ENCODE data around the gene SLC35D1. TPM values are rescaled to one million over a fixed set of nuclear protein-coding genes. Genes with fewer than 3 reads are reported as not detected.
"Not testable (repeated sequence)": the region's sequence is repeated elsewhere in the genome, so short reads cannot be mapped to it uniquely, and the experiment has no call there.

The SLC35D1 gene
- total RNA-seq, 4 donors from 2014 or later: 8.3 to 54.3 (median 31.8) TPM

DNA sequence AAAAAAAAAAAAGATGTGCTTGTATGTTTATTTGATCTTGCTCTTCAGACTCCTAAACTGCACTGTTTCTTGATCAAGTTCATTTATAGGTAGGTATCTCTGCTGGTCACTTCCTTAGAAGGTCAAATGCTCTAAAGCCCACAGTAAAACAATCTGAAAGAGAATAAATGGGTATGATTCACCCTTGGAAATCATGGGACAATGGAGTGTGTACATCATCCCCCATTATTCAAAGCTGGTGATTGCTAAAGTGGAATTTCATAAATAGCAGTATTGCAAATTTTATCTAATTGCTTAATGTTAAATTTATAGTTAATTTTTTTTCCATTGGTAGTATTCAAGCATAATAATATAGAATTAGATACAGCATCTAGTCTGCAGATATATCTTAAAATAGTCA lies 75.7 kb downstream of the SLC35D1 start:
- Histone ChIP-seq H3K9me3 (no peaks in the 10 kb centered on the region), H3K4me1 (peaks cover 0 to 9% (median 0%) of the 10 kb centered on the region in 4 donors), H3K27me3 (no peaks in the 10 kb centered on the region), H3K27ac (no peak overlapping the region), H3K4me3 (no peak overlapping the region), H3K36me3 (peaks cover 0 to 72% (median 0%) of the 10 kb centered on the region in 3 donors)
- no peak for DNase-seq
- no peak for TF ChIP-seq POLR2A (IDR thresholded peaks at IDR 0.05)
- TF ChIP-seq, protein P1, sequence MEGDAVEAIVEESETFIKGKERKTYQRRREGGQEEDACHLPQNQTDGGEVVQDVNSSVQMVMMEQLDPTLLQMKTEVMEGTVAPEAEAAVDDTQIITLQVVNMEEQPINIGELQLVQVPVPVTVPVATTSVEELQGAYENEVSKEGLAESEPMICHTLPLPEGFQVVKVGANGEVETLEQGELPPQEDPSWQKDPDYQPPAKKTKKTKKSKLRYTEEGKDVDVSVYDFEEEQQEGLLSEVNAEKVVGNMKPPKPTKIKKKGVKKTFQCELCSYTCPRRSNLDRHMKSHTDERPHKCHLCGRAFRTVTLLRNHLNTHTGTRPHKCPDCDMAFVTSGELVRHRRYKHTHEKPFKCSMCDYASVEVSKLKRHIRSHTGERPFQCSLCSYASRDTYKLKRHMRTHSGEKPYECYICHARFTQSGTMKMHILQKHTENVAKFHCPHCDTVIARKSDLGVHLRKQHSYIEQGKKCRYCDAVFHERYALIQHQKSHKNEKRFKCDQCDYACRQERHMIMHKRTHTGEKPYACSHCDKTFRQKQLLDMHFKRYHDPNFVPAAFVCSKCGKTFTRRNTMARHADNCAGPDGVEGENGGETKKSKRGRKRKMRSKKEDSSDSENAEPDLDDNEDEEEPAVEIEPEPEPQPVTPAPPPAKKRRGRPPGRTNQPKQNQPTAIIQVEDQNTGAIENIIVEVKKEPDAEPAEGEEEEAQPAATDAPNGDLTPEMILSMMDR (IDR thresholded peaks at IDR 0.05): no peak

DNA sequence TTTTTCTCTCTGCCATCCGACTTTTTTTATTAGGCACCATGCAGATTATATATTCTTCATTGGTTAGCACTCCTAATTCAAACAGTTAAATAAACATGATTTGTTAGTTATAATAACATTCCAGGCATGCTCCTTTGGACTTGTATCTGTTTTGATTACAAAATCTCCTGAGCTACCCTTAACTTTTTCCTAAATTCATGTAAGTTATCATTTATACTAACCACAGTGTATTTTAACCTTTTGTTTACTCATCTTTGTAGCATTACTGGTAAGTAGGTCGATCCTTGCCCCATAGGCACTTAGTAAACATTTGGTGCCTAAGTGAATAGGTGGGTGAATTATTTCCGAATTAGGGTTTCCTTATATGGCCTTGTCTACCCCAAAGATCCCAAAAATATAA lies 85.4 kb downstream of the SLC35D1 start:
- H3K27me3 ChIP-seq: no peaks in the 10 kb centered on the region
- H3K36me3 ChIP-seq: peaks cover 0 to 77% (median 0%) of the 10 kb centered on the region in 3 donors

DNA sequence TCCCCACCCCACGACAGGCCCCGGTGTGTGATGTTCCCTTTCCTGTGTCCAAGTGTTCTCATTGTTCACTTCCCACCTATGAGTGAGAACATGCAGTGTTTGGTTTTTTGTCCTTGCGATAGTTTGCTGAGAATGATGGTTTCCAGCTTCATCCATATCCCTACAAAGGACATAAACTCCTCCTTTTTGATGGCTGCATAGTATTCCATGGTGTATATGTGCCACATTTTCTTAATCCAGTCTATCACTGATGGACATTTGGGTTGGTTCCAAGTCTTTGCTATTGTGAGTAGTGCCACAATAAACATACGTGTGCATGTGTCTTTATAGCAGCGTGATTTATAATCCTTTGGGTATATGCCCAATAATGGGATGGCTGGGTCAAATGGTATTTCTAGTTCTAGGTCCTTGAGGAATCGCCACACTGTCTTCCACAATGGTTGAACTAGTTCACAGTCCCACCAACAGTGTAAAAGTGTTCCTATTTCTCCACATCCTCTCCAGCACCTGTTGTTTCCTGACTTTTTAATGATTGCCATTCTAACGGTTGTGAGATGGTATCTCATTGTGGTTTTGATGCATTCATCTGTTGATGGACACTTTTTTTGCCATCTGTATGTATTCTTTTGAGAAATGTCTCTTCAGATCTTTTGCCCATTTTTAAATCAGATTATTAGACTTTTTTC lies 87.6 kb downstream of the SLC35D1 start:
- not testable (repeated sequence) for H3K4me1 ChIP-seq, H3K27ac ChIP-seq, H3K4me3 ChIP-seq, DNase-seq, H3K27me3 ChIP-seq, H3K9me3 ChIP-seq
- H3K36me3 ChIP-seq: peaks cover 0 to 79% (median 0%) of the 10 kb centered on the region in 3 donors

More for the DNA sequence above, 85.4 kb downstream of the SLC35D1 start:
- H3K27ac ChIP-seq: no peak overlapping the region
- H3K9me3 ChIP-seq: no peaks in the 10 kb centered on the region
- no peak overlapping the region for H3K4me3 ChIP-seq
- no peak for DNase-seq
- no peaks in the 10 kb centered on the region for H3K4me1 ChIP-seq
- no peak for TF ChIP-seq POLR2A (IDR thresholded peaks at IDR 0.05)
- TF ChIP-seq, protein P1 (IDR thresholded peaks at IDR 0.05): no peak

DNA sequence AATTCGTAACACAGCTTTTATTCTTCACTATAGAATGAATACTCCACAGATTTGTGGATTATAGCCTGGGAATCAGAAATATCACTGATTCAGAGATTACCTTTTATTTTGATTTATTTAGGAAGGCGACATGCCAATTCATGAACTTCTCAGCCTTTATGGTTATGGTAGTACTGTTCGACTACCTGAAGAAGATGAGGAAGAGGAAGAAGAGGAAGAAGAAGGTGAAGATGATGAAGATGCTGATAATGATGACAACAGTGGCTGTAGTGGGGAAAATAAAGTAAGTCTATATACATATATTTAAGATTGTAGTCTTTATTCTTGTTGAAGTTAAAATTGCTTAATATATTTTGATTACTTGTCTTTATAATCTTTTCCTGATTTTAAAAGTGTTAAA lies 96.0 kb downstream of the SLC35D1 start:
- H3K27me3 ChIP-seq: no peaks in the 10 kb centered on the region
- H3K4me1 ChIP-seq: no peaks in the 10 kb centered on the region
- no peak for DNase-seq
- no peak overlapping the region for H3K4me3 ChIP-seq
- H3K27ac ChIP-seq: no peak overlapping the region
- TF ChIP-seq, protein P1 (IDR thresholded peaks at IDR 0.05): no peak
- TF ChIP-seq POLR2A (IDR thresholded peaks at IDR 0.05): no peak
- H3K36me3 ChIP-seq: peaks cover 0 to 55% (median 0%) of the 10 kb centered on the region in 3 donors
- H3K9me3 ChIP-seq: no peaks in the 10 kb centered on the region

DNA sequence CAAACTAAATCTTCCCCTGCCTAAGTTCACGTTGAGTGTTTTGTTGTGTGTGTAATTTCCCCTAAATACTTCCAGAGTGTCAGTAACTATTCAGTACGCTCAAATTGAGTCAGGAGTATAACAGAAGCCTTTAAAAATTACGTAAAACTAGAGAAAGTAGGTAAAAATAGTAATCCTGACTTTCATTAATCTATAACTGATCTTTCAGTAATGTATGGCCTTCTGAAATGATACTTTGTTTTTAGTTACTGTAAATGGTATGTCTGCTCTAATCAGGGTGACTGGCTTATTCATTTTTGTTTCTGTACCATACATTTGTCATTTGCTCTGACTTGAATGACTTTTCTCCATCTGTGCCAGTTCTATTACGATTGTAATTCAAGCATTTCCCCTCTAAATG lies 99.7 kb downstream of the SLC35D1 start:
- no peak for TF ChIP-seq POLR2A (IDR thresholded peaks at IDR 0.05)
- TF ChIP-seq, protein P1 (IDR thresholded peaks at IDR 0.05): no peak
- Histone ChIP-seq H3K27ac (no peak overlapping the region), H3K9me3 (no peaks in the 10 kb centered on the region), H3K4me1 (no peaks in the 10 kb centered on the region), H3K36me3 (peaks cover 0 to 38% (median 0%) of the 10 kb centered on the region in 3 donors), H3K27me3 (no peaks in the 10 kb centered on the region), H3K4me3 (no peak overlapping the region)
- DNase-seq: no peak

DNA sequence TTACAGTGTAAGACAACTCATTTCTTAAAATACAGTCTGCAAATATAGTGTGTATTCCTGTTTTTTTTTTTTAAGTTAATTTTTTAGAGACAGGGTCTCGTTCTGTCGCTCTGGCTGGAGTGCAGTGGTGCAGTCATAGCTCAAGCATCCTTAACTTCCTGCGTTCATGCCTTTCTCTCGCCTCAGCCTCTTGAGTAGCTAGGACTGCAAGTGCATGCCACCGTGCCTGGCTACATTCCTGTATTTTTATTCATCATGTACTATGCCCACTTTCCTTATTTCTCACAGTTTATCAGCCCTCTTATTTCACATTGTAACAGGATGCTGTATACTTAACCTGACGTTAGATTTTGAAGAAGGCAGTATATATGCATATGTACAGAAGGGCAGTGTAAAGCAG lies 102.4 kb downstream of the SLC35D1 start:
- H3K27me3 ChIP-seq: no peaks in the 10 kb centered on the region
- no peak for DNase-seq
- no peak overlapping the region for H3K27ac ChIP-seq
- H3K4me1 ChIP-seq: no peaks in the 10 kb centered on the region
- TF ChIP-seq POLR2A (IDR thresholded peaks at IDR 0.05): no peak
- TF ChIP-seq, protein P1 (IDR thresholded peaks at IDR 0.05): no peak
- no peak overlapping the region for H3K4me3 ChIP-seq
- no peaks in the 10 kb centered on the region for H3K9me3 ChIP-seq
- H3K36me3 ChIP-seq: peaks cover 0 to 45% (median 0%) of the 10 kb centered on the region in 3 donors

Small RNAs within 50 kb of the gene (small RNA-seq; reads per million reads assigned to genes)
- gene RF00322: 0 reads per million in 2 donors

Other genes with a start within 250 kb of the SLC35D1 start
- gene DNAI4, start 129.3 kb downstream of the SLC35D1 start, total RNA-seq: 10 to 100 TPM in 1 of 4 donors, 1 to 10 TPM in 3; 1.8 to 12.4 (median 3.3) TPM
- 10 to 100 TPM; 25.3 to 56.1 (median 39.5) TPM for gene MIER1, start 129.2 kb downstream of the SLC35D1 start, total RNA-seq
- not detected for gene C1orf141, start 80.8 kb upstream of the SLC35D1 start, total RNA-seq
- 1 to 10 TPM in 1 of 4 donors, not detected in 3; 1.6 TPM for gene IL23R, start 112.3 kb upstream of the SLC35D1 start, total RNA-seq

Measured in Peyer's patch (tissue), 4 donors.